ENCODE results near the gene LRRC41.
"Not testable (repeated sequence)": the region's sequence is repeated elsewhere in the genome, so short reads cannot be mapped to it uniquely, and the experiment has no call there.

DNA sequence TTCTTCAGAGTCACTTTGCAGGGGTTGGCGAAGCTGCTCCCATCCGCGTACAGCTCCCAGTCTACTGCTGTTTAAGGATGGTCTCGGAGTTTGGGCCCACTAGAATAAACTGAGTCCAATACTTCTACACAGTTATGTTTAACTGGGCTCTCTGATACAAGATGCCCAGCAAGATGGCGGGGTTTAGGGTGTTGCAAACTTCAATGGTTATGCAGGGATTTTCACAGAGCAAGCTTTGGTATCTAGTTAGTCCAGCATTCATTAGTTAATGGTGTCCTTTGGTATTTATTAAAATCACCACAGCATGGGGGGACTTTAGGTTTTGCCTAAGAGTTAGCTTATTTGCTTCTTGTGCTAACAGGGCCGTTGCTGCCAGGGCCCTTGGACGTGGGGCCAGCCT, 24.8 kb upstream of the LRRC41 start:
- TF ChIP-seq EZH2 (IDR thresholded peaks at IDR 0.05; ENCODE audit: low read depth), result not testable (repeated sequence)
- TF ChIP-seq, protein P1, sequence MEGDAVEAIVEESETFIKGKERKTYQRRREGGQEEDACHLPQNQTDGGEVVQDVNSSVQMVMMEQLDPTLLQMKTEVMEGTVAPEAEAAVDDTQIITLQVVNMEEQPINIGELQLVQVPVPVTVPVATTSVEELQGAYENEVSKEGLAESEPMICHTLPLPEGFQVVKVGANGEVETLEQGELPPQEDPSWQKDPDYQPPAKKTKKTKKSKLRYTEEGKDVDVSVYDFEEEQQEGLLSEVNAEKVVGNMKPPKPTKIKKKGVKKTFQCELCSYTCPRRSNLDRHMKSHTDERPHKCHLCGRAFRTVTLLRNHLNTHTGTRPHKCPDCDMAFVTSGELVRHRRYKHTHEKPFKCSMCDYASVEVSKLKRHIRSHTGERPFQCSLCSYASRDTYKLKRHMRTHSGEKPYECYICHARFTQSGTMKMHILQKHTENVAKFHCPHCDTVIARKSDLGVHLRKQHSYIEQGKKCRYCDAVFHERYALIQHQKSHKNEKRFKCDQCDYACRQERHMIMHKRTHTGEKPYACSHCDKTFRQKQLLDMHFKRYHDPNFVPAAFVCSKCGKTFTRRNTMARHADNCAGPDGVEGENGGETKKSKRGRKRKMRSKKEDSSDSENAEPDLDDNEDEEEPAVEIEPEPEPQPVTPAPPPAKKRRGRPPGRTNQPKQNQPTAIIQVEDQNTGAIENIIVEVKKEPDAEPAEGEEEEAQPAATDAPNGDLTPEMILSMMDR (conservative IDR thresholded peaks at IDR 0.05), result not testable (repeated sequence)
